Medulla oblongata (tissue), 1 donor: ENCODE data around the gene KPTN.
"Not testable (repeated sequence)": the region's sequence is repeated elsewhere in the genome, so short reads cannot be mapped to it uniquely, and the experiment has no call there.

Experiments
- DNase-seq: peaks from one replicate; pipeline ENCODE4 v3.0.0-alpha.2; 2015; ENCODE audit errors: extremely low spot score

KPTN gene

GRCh38 chr19:47492137-47492533 lies 8.1 kb upstream of the KPTN start:
- DNase-seq, result no peak

GRCh38 chr19:47491358-47492136 lies 7.5 kb upstream of the KPTN start:
- DNase-seq, result no peak

GRCh38 chr19:47490847-47491246 lies 6.8 kb upstream of the KPTN start:
- DNase-seq, result no peak

- no peak for DNase-seq
Observed at GRCh38 chr19:47490031-47490430, 6.0 kb upstream of the KPTN start.

- no peak for DNase-seq
Observed at GRCh38 chr19:47489072-47489914, 5.3 kb upstream of the KPTN start.

- no peak for DNase-seq
Observed at GRCh38 chr19:47487551-47488515, 3.8 kb upstream of the KPTN start.

GRCh38 chr19:47486900-47487299 lies 2.9 kb upstream of the KPTN start:
- DNase-seq, result no peak

- DNase-seq, result not testable (repeated sequence)
Observed at GRCh38 chr19:47486220-47486619, 2.2 kb upstream of the KPTN start.

GRCh38 chr19:47485210-47485609 lies 1.2 kb upstream of the KPTN start:
- no peak for DNase-seq

- DNase-seq, result no peak
Observed at GRCh38 chr19:47483200-47483599, 819 bp downstream of the KPTN start.

GRCh38 chr19:47481460-47482052 lies 2.5 kb downstream of the KPTN start:
- no peak for DNase-seq

GRCh38 chr19:47480658-47481057 lies 3.4 kb downstream of the KPTN start:
- DNase-seq, result no peak

GRCh38 chr19:47479701-47480503 lies 4.1 kb downstream of the KPTN start:
- no peak for DNase-seq

GRCh38 chr19:47476438-47476972 lies 7.5 kb downstream of the KPTN start:
- DNase-seq, result no peak

GRCh38 chr19:47475465-47475864 lies 8.6 kb downstream of the KPTN start:
- DNase-seq, result no peak

- no peak for DNase-seq
Observed at GRCh38 chr19:47473336-47473735, 10.7 kb downstream of the KPTN start.

GRCh38 chr19:47471733-47472457 lies 12.1 kb downstream of the KPTN start, which contains the start of gene SLC8A2:
TSS of gene SLC8A2 (minus strand) at chr19:47471893. CDS start at chr19:47466403, 5,490 bp downstream.
- peak; percentile 37 for DNase-seq

- no peak for DNase-seq
Observed at GRCh38 chr19:47471381-47471732, 12.7 kb downstream of the KPTN start.

GRCh38 chr19:47470447-47471195 lies 13.4 kb downstream of the KPTN start:
- DNase-seq, result no peak
